GM03348 (cell line): ENCODE data around the gene ABHD17A.

Experiments
- DNase-seq: peaks from one replicate; pipeline ENCODE4 v3.0.0; 2012; ENCODE audit warnings: low spot score

Gene ABHD17A

DNA sequence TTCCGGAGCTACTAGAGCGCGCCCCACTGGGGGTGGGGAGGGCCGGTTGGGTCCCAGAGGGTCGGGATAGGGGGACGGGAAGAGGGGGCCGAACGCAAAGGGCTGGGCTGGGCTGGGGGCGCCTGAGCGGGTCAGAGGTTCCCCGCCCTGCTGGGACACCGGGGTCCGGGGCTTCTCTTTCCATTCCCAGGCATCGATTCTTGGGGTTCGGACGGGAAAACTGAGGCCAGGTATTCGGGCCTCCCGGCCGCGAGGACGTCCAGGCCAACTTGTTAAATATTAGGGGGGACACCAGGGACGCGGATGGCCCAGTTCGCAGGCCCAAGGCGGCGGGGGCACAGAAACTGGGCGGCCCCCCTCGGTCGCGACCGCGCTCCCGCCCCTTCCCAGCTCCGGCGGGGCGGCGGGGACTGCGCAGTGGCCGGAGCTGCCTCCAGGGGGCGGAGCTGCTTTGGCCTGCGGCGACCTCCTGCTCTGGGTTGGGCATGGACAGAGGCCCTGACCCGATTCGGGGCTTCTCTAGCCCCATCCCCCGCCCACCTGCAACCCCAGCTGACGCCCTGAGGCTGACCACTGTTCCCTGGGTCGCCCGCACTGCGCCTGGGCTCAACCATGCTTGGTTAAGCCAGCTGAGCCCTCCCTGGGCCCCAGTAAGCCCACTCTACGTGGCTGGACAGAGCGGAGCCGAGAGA, 20.7 kb downstream of the ABHD17A start:
- DNase-seq: peak; percentile 87

DNA sequence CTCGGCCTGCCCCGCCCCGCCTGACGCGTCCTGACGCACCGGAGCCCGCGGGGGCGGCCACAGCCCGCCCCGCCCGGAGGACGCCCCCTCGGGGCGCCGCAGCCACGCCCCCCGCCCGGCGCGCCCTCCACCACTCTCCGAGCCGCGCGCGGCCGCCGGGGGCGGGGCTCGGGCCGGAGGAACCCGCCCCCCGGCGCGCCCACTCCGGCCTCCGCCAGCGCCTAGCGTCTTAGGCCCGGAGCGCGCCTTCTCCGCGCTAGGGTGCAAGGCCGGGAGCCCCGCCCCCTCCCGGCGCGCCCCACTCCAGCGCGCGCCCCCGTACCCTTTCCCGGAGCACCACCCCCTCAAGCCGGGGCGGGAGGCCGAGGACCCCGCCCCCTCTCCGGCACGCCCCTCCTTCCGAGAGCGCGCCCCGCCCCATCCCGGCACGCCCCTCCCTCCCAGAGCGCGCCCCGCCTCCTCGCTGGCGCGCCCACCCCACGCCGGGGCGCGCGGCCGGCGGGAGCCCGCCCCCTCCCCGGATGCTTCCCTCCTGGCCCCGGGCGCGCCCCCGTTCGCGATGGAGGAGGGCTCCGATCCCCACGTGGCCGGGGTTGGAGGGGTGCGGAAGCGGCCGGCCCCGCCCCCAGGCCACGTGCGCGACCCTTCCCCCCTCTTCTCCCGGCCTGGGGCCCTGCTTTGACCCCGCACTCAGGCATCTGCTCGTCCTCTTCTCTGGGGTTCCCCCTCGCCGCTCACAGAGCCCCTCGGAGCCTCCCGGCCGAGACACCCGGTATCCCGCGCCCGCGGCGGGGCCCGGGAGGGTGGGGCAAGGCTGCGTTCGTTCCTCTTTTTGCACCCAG, 21.4 kb downstream of the ABHD17A start:
- DNase-seq: peak; percentile 98

DNA sequence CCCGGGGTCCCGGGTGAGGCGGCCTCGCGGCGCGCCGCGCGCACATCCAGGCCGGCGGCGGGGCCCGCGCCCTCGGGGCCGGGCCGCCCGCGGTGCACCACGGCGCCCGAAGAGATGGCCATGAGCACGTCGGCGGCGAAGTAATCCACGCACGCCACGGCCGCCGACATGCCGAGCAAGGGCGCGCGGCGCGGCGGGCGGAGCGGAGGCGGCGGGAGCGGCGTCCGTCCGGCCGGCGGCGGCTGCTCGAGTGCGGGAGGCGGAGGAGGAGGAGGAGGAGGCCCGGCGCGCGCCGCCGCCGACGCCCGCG, 22.0 kb downstream of the ABHD17A start, which contains the start of gene KLF16:
Gene KLF16, minus strand, starts transcription at position 252 of the 310 bp plus-strand sequence. Its CDS starts 82 bp downstream, at position 170.
- DNase-seq: peak; percentile 24

DNA sequence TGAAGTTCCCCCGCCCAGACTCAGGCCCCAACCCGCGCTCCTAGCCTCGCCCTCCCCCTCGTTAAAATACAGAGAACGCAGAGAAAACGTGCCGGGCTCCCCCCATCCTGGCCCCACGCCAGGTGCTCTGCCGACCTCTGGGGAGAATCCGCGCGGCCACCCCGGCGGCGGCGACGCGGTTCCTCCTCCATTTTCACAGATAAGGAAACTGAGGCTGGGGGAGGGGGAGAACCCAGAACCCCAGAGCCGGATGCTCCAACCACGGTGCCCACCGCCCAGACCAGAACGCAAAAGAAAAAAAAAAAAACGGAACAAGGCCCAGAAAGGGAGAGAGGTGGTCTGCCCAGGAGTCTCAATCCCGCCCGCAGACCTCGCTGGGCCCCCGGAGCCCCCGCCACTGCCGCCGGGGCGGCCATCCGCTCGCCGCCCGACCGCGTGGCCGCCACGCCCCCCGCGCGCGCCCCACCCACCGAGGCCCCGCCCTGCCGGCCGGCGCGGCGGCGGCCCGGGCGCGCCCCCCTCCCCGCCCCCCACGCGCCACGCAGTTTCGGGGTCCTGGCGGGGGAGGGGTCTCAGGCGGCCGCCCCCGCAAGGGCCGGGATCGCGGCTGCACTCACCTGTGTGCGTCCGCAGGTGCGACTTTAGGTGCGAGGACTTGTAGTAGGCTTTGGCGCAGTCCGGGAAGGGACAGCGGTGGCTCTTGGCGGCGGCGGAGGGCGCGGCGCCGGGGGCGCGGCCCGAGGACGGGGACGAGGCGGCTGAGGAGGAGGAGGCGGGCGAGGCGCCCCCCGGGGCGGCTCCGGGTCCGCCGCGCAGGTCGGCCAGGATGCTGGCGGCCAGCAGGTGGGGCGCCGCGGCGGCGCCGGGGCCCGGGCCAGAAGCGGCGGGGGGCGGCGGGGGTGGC, 22.6 kb downstream of the ABHD17A start:
- peak; percentile 86 for DNase-seq

DNA sequence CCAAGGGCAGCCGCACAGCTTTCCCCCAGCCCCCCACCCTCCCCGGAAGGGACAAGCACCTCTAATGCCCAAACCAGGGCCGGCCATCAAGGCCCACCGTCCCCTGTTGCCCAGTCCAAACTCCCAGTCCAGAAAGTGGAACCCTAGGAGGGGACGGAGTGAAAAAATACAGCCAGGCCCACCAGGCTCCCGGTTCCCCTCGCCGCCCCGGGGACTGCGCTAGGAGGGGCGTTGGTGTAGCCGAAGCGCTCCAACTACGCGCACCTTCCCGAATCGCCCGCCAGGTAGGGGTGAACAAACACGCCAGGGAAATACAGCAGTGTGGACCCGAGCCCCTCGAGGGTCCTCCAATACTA, 23.2 kb downstream of the ABHD17A start:
- DNase-seq: no peak

DNA sequence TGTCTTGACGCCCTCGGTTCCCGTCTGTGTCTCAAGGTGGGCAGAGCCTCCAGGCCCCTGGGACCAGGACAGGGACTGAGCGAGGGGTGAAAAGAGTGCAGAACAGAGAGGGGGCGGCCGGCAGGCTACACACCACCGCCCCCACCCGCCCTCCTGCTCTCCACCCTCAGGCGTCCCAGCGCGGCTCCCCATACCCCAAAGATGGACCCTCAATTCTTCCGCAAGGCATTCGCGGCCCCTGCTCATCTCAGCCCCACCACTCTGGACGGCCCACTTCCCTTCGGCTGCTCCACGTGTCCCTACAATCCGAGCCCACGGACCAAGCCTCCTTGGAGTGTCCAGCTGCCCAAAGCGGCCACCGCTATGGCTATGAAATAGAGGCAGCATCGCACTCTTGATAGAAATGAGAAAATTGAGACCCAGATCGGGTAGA, 23.7 kb downstream of the ABHD17A start:
- no peak for DNase-seq

DNA sequence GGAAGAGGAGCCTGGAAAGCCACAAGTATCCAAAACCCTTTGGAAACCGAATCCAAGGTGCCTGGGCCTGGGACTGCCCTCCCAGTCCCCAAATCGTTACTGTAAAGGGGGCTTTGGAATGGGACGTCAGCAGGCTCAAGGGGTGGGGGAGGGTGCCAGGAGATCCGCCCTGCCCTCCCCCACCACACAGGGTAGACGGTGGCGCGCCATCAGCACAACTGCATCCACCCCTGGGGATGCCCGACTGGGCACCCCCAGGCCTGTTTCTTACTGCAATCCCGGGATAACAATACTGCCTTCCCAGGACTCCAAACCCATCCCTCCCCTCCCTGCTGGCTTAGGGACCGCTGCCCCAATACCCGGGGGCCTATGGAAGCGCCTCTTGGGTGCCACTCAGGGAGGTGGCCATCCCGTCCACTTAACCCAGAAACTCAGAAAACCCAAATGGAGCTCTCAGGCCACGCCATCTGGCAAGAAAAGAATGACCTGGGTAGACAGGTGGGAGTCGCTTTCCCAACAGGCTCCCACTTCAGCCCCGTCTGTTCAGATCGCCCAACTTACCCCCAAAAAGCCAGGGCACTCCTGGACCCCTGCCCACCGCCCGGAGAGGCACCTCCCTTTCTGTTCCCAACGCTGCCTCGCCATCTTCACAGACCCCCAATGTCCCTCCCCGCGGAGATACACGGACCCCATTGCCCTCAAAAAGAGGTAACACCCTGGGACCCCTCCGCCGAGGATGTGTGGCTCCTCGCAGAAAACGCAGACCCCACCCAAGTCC, 24.3 kb downstream of the ABHD17A start:
- peak; percentile 24 for DNase-seq

DNA sequence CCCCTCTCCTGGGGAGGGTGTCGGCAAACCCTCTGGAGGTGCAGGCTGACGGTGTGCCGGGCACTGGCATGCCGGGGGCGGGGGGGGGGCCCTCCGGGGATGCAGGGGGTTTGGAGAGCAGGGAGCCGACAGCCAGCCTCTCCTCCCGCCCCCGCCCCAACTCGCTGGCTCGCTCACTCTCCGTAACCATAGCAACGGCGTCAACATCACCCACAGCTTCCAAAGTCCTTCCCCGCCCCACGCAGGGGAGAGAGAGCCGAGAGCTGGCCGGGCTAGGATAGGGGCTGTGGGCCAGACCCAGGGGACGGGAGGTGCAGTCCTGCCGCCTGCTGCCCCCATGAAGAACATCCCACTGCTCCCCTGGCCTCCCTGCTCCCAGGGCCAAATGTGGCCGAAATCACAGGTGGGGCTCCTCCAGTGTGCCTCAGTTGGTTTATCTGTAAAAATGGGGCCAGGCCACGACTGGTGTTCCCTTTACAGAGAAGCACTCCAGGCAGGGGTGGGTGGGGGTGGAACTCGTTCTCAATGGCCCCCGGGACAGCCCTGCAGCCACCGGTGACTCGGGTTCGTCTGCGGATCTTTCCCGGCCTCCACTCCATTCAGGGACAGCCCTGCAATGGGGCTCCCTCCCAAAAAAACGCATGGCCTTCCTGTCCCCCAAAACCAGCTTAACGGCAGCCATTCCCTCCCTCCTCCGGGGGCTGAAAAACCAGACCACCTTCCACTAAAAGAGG, 25.1 kb downstream of the ABHD17A start:
- DNase-seq: peak; percentile 76

DNA sequence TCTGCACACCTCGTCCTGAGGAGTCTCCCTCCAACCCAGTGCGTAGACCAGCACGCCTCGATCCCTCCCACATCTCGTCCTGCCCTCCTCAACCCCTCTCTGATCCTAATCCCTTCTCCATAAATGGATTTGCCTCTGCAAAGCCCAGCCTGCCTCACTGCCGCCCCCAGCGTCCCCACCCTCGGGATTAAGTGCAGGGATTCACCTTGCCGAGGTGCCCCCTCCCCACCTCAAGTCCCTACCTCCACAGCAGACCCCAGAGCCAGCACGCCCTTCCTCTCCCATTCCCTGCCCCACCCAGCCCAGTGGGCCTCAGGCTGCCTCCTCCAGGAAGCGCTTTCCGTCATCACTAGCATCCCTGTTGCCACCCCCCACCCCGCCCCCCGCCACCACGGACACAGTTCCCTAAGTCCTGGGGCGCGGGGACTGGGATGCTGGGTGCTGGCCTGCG, 25.9 kb downstream of the ABHD17A start:
- no peak for DNase-seq

DNA sequence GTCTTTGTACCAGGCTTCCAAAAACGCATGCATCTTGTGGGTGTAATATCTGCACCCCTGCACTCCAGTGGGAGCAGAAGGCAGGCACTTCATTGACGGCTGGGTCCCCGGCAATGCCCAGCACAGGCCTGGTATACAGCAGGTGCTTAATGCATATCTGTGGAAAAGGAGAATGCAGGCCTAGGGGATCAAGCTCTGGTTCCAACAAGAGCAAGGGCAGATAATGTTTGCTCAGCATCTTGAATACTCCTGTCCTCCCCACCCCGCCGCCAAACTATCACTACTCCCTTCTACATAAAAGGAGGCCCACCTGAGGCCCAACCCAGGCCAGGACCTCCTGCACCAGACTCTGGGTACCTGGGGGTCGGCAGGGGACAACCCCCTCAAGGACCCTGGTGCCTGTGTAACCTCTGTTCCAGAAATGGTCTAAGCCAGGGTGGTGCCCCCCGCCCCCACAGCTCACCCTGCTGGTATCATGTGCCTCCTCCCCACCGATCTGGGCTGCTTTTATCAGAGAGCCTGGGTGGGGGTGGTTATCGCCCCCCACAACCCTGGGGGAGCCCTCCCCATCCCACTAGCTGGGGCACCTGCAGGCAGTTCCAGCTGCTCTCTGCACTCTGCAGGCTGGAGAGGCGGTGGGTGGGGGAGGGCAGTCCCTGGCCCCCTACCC, 26.7 kb downstream of the ABHD17A start:
- DNase-seq: no peak

DNA sequence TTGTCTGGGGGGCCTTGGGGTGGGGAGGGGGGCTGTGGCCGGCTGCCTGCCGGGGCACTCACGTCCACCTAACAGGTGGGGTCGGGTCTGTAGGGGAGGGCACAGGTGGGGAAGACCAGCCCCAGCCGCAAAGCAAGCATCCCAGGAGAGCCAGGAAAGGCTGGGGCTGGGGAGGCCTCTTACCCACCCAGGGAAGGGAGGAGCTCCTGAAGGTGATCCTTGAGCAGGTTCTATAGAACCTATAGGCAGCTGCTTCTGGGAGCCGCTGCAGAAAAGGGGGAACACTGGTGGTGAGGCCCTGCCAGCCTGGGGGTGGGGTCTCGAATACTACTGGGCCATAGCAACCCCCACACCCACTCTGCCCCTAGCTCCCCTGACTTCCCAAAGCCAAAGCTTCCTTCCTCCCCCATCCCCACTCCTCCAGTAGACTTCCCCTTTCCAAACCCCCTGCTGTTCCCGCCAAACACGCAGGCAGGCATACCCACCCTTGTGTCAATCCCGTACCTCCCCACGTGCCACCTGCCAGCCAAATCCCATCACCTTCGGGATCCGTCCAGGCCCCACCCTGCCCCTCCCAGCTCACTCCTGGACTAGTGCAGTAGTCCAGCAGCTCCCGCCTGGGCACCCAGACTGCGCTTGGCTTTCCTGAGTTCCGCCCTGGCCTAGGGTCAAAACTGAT, 27.5 kb downstream of the ABHD17A start:
- DNase-seq: no peak

DNA sequence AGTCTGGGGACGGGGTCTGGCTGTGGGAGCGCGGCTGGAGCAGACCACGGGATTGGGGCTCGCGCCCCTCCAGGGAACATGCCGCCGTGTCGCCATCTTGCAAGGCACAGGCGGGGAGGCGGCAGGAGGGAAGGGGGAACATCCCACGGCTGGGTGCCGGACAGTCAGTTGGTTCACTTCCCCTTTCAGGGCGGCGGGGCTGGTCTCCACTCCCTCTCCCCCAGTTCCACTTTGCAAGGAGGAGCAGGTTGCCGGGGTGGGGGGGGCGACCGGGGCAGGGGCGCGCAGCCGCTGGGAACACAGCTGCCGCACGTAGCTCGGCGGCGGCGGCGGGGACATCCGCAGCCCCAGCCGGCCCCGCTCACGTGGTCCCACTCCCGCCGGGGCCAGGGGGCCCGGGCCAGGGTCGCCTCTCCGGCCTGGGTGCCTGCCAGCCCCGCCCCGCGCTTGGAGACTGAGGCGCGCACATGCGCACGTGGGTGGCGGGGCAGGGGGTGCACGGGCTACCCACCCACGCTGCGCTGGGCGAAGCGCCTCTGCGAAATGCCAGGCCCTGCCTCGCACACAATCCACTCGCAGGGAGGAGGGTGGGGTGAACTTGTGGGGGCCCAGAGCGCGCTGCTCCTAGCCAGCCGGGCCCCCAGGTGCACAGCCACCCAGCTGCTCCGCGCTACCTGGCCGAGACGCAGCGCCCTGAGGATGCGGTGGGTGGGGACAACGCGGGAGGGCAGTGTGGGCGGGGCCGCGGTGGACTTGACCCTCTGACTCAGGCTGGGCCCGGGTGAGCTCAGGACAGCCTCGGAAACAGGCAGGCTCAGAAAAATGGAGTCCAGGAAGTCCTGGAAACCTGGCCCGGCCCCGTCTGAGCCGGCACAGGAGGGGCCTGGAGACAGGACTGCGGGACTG, 28.3 kb downstream of the ABHD17A start:
- peak; percentile 85 for DNase-seq

DNA sequence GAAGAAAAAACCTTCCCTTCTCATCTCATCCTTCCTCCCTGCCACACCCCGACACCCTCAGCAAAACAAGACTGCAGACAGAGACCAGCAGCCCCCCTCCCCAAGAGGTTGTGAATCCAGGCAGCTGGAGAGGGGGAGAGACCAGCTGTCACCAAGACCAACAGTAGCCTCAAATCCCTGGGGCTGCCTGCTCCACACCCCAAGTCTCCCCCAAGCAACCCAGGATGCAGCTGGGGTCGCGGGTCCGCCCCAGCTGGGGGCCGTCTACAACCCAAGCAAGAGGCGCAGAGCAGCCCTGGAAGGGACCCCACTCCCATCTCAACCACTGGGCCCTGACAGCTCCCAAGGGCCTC, 29.0 kb downstream of the ABHD17A start:
- DNase-seq: no peak

DNA sequence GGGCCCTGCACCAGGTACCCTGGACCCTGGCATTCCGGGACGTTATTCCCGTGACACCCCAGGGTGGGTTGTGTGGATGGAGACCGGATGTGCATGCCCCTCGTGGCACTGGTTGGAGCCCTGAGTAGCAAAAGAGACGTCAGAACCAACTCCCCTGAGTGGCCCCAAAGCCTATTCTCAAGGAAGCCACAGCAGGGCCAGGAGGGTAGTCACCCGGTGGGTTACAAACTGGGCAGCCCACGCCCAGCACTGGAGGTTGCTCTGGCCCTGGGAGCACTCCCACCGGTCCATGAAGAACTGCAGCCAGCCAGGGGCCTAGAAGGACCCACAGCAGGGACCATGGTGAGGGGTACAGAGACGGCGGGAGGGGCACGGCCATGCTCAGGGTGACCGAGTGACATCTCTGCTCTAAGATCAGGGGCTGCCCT, 29.5 kb downstream of the ABHD17A start:
- DNase-seq: no peak

DNA sequence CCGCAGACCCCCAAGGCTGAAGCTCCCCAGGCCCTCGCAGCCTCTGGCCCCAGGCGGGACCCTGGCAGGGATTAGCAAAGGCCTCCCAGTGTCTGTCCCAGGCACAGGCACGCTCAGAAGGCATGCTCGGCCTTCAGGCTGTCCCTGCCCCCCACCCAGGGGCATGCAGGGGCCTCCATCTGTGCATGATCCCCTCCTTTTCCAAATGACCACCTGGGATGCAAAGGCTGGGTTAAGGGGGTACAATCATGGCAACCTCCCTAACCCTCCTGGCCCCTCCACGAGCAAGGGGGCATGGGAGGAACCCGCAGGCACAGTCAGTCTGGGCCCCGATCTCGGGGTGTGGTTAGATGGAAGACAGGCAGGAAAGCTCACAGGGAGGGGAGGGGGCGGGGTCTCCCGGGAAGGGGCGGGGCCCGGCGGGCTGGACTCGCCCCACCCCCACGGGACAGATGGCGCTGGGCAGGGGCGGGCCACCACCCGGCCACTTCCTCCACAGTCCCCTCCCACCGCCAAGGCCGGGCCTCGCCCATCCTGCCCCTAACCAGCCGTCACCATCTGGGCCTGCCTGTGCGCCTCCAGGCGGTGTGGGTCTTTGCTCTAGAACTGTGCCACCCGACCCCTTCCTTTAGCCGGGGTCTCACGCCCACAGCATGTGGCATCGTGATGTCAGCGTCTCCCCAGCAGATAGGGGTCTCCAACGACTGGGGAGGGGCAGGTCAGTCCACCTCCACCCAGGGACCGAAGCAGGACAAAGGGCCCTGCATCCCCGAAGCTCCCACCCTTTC, 30.1 kb downstream of the ABHD17A start:
- DNase-seq: peak; percentile 98

DNA sequence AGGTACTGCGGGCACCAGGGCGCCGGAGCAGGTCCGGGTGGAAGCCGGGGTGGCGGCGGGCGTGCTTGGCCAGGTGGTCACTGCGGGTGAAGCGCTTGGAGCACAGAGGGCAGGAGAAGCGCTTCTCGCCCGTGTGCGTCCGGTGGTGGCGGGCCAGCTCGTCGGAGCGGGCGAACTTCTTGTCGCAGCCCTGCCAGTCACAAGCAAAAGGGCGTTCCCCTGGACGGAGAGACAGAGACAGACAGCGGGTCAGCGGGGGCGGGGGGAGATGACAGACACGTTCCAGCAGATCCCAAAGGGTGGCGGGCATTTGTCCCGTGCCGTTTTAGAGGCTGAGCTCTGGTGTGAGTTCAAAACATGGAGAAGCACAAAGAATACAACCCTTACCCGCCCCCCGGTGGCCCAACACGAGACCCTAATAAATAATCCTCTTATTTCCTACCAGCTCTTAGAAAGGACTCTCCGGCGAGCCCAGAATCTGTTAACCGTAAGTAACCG, 30.7 kb downstream of the ABHD17A start:
- DNase-seq: no peak

DNA sequence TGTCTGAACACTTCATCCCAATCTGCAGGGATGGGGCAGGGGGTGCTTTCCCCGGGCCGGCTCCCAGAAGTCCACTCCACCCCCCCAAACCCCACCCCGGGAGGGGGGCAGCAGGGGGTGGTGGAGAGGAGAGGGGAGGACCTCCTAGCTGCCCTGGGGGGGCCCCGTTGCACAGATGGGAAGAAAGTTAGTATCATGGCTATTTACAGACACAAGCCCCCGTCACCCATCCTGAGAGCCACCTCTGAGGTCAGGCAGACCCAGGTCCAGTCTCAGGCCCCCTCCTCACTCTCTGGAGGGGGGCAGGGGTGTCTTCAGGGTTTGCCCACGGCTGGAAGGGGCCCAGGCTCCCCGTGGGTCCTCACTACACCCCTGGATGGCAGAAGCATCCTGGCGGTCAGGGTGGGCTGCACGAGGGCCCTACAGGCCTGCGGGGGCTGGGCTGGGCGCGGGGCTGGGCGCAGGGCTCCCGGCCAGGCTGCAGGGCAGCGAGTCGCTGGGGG, 31.2 kb downstream of the ABHD17A start:
- DNase-seq: no peak
